ENCODE measurements around the gene PIK3IP1.

DNA sequence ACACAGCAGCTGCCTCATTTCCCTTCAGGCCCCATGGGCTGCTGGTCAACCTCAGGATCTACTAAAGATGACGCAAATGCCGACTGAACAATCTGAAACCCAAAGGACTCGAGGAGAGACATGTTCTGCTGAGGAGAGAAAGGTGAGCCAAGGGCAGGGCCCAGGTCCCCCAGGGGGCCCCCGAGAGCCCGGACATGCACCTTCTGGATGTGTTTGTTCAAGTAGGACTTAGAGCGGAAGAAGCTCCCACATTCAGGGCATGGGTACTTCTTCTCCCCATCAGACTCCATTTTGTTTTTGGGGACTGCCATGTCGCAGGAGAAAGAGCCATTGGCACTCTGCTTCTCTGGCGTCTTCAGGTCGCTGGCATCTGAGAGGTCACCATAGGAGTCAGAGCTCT, 34.6 kb upstream of the PIK3IP1 start:
- TF ChIP-seq POLR2AphosphoS5 (IDR thresholded peaks at IDR 0.05; ENCODE audit: low read depth, low read length), result no peak
- no peak for TF ChIP-seq TAF1 (IDR thresholded peaks at IDR 0.05; ENCODE audit: borderline replicate concordance, low read depth, low read length)
